ENCODE results near the gene ITGB3.
A peak's percentile ranks its signal among the peaks of the same experiment; 100 is the strongest.
"Not testable (repeated sequence)": the region's sequence is repeated elsewhere in the genome, so short reads cannot be mapped to it uniquely, and the experiment has no call there.

Gene ITGB3

DNA sequence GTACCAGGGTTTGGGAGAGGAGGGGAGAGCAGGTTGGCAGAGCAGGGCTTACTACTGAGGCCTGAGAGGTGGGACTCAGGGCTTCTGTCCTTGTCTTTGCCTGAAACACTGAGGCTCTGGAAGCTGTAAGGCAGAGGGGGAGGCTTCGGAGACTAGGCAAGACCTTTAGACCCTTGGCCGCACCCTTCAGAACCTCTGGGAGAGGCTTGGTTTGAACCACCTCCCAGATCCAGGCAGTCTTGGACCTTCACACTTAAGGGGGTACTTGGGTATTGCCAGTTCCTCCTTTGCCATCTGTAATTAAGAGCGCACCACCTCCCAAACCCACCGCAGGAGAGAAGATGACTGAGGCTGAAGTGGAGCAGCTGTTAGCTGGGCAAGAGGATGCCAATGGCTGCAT, 31.6 kb upstream of the ITGB3 start:
- no peak overlapping the region for H3K4ac ChIP-seq (ENCODE audit: low read length)
- no peak overlapping the region for H2AK5ac ChIP-seq (ENCODE audit: low read depth, low read length)
- H2BK15ac ChIP-seq (ENCODE audit: low read length) = peak overlapping the region; percentile 35
- peaks cover 4 to 10% of the 10 kb centered on the region in 2 donors for H3K9me3 ChIP-seq (replicated peaks in 1 of 2; ENCODE audit: control insufficient read depth in 2 of 2, insufficient read depth in 1 of 2, low read depth in 1 of 2, low read length in 2 of 2)
- no peak overlapping the region for H3K23ac ChIP-seq (ENCODE audit: low read depth, low read length, poor library complexity)
- H4K8ac ChIP-seq (ENCODE audit: low read depth, low read length) = no peak overlapping the region
- H2AFZ ChIP-seq (ENCODE audit: low read length) = no peak overlapping the region
- H2BK120ac ChIP-seq (ENCODE audit: low read depth, low read length) = no peak overlapping the region
- peak overlapping the region; percentile 65 for H3K18ac ChIP-seq (ENCODE audit: low read length)
- H3K14ac ChIP-seq (ENCODE audit: low read length) = no peak overlapping the region
- H3K4me2 ChIP-seq (ENCODE audit: insufficient read depth, low read length, poor library complexity, severe bottlenecking) = no peak overlapping the region
- no peak overlapping the region for H4K91ac ChIP-seq (ENCODE audit: low read depth, low read length, poor library complexity)
- H3K27me3 ChIP-seq (ENCODE audit: control insufficient read depth in 3 of 3, insufficient read depth in 3 of 3, low read depth in 1 of 3, low read length in 3 of 3) = peaks cover 0 to 3% (median 0%) of the 10 kb centered on the region in 3 experiments
- DNase-seq (ENCODE audit: low spot score) = no peak
- H3K27ac ChIP-seq (replicated peaks; ENCODE audit: low read length) = no peak overlapping the region
- no peaks in the 10 kb centered on the region for H3K79me1 ChIP-seq (ENCODE audit: low read depth, low read length)
- peaks cover 3 to 12% of the 10 kb centered on the region in 2 donors for H3K4me1 ChIP-seq (ENCODE audit: control insufficient read depth in 2 of 2, insufficient read depth in 1 of 2, low read depth in 1 of 2, low read length in 2 of 2)
- no CpG with 5 or more reads among the region's 4 CpGs for WGBS, 2 donors (ENCODE audit: extremely low coverage in 2 of 2, insufficient read length in 2 of 2, insufficient replicate concordance in 1 of 2)
- peak overlapping the region; percentile 12 for H3K9ac ChIP-seq (ENCODE audit: low read depth, low read length, poor library complexity)
- no peak overlapping the region for H2BK12ac ChIP-seq (ENCODE audit: low read length)
- H2BK5ac ChIP-seq (ENCODE audit: low read length) = no peak overlapping the region
- no peaks in the 10 kb centered on the region for H3K36me3 ChIP-seq (replicated peaks in 1 of 2; ENCODE audit: control insufficient read depth in 2 of 2, insufficient read depth in 2 of 2, low read length in 2 of 2)
- no peak overlapping the region for H3K4me3 ChIP-seq (ENCODE audit: low read length in 2 of 2)

DNA sequence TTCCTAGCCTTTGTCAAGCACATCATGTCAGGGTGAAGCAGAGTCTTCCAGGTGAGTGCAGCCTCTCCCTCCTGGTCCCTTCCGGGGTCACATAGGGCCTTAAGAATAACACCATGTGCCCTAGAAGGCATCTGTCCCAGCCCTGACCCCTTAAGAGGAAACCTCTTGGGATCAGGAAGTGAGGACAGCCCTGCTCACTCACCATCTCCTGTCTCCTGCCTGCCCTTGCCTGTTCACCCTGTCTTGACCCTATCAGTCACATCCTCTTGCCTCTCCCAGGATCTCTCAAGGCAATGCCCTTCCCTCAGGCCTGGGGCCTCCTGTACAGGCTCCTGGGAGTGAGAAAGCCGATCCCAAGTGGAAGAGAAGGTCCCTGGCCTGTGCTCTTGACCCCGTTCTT, 30.6 kb upstream of the ITGB3 start:
- Histone ChIP-seq H3K4me2 (ENCODE audit: insufficient read depth, low read length, poor library complexity, severe bottlenecking) (no peak overlapping the region), H3K9ac (ENCODE audit: low read depth, low read length, poor library complexity) (no peak overlapping the region), H2BK12ac (ENCODE audit: low read length) (no peak overlapping the region), H3K27ac (replicated peaks; ENCODE audit: low read length) (no peak overlapping the region), H2BK15ac (ENCODE audit: low read length) (no peak overlapping the region), H3K4me1 (ENCODE audit: control insufficient read depth in 2 of 2, insufficient read depth in 1 of 2, low read depth in 1 of 2, low read length in 2 of 2) (peaks cover 3 to 12% of the 10 kb centered on the region in 2 donors), H4K8ac (ENCODE audit: low read depth, low read length) (no peak overlapping the region), H4K91ac (ENCODE audit: low read depth, low read length, poor library complexity) (no peak overlapping the region), H3K4me3 (ENCODE audit: low read length in 2 of 2) (no peak overlapping the region), H3K18ac (ENCODE audit: low read length) (no peak overlapping the region), H3K36me3 (replicated peaks in 1 of 2; ENCODE audit: control insufficient read depth in 2 of 2, insufficient read depth in 2 of 2, low read length in 2 of 2) (no peaks in the 10 kb centered on the region), H3K9me3 (replicated peaks in 1 of 2; ENCODE audit: control insufficient read depth in 2 of 2, insufficient read depth in 1 of 2, low read depth in 1 of 2, low read length in 2 of 2) (peaks cover 4 to 10% of the 10 kb centered on the region in 2 donors), H2BK120ac (ENCODE audit: low read depth, low read length) (no peak overlapping the region), H3K23ac (ENCODE audit: low read depth, low read length, poor library complexity) (no peak overlapping the region), H2AK5ac (ENCODE audit: low read depth, low read length) (no peak overlapping the region), H3K4ac (ENCODE audit: low read length) (no peak overlapping the region), H3K14ac (ENCODE audit: low read length) (no peak overlapping the region), H3K79me1 (ENCODE audit: low read depth, low read length) (no peaks in the 10 kb centered on the region), H2AFZ (ENCODE audit: low read length) (no peak overlapping the region), H3K27me3 (ENCODE audit: control insufficient read depth in 3 of 3, insufficient read depth in 3 of 3, low read depth in 1 of 3, low read length in 3 of 3) (peaks cover 0 to 3% (median 0%) of the 10 kb centered on the region in 3 experiments), H2BK5ac (ENCODE audit: low read length) (no peak overlapping the region)
- DNase-seq (ENCODE audit: low spot score) = no peak
- no CpG with 5 or more reads among the region's 3 CpGs for WGBS, 2 donors (ENCODE audit: extremely low coverage in 2 of 2, insufficient read length in 2 of 2, insufficient replicate concordance in 1 of 2)

DNA sequence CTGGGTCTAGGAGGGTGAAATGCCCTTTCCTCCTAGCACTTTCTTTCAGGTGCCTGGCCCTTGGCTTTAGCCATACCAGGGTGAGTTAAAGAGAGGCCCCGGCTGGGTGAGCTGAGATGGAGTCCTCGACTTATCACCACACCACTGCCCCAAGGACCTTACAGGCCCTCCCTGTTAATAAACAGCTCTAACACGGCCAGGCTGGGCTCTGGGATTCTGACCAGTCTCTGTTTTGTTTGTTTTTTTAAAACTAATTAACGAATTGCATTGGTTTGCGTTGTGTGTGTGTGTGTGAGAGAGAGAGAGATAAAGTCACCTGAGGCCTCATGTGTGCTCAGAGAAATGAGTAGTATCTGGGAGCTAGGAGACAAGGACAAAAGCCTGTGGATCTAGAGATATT, 30.2 kb upstream of the ITGB3 start:
- no peak overlapping the region for H2BK12ac ChIP-seq (ENCODE audit: low read length)
- peaks cover 0 to 3% (median 0%) of the 10 kb centered on the region in 3 experiments for H3K27me3 ChIP-seq (ENCODE audit: control insufficient read depth in 3 of 3, insufficient read depth in 3 of 3, low read depth in 1 of 3, low read length in 3 of 3)
- H3K27ac ChIP-seq (replicated peaks; ENCODE audit: low read length) = no peak overlapping the region

DNA sequence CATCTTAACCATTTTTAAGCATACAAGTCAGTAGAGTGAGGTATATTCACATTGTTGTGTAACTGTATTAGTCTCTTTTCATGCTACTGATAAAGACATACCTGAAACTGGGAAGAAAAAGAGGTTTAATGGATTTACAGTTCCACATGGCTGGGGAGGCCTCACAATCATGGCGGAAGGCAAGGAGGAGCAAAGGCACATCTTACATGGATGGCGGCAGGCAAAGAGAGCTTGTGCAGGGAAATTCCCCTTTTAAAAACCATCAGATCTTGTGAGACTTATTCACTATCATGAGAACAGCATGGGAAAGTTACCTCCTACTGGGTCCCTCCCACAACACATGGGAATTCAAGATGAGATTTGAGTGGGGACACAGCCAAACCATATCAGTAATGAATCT, 29.6 kb upstream of the ITGB3 start:
- H3K27ac ChIP-seq (replicated peaks; ENCODE audit: low read length); H3K23ac ChIP-seq (ENCODE audit: low read depth, low read length, poor library complexity); H4K8ac ChIP-seq (ENCODE audit: low read depth, low read length); H2AK5ac ChIP-seq (ENCODE audit: low read depth, low read length); H3K4me3 ChIP-seq (ENCODE audit: low read length in 2 of 2); H3K27me3 ChIP-seq (ENCODE audit: control insufficient read depth in 3 of 3, insufficient read depth in 3 of 3, low read depth in 1 of 3, low read length in 3 of 3); H3K9ac ChIP-seq (ENCODE audit: low read depth, low read length, poor library complexity); H4K91ac ChIP-seq (ENCODE audit: low read depth, low read length, poor library complexity); H2BK12ac ChIP-seq (ENCODE audit: low read length); H2AFZ ChIP-seq (ENCODE audit: low read length); H2BK5ac ChIP-seq (ENCODE audit: low read length); H3K4me2 ChIP-seq (ENCODE audit: insufficient read depth, low read length, poor library complexity, severe bottlenecking); H3K14ac ChIP-seq (ENCODE audit: low read length); DNase-seq (ENCODE audit: low spot score); H2BK120ac ChIP-seq (ENCODE audit: low read depth, low read length); H3K4ac ChIP-seq (ENCODE audit: low read length); H3K18ac ChIP-seq (ENCODE audit: low read length); H3K36me3 ChIP-seq (replicated peaks in 1 of 2; ENCODE audit: control insufficient read depth in 2 of 2, insufficient read depth in 2 of 2, low read length in 2 of 2); H3K79me1 ChIP-seq (ENCODE audit: low read depth, low read length); H2BK15ac ChIP-seq (ENCODE audit: low read length): not testable (repeated sequence)
- H3K4me1 ChIP-seq (ENCODE audit: control insufficient read depth in 2 of 2, insufficient read depth in 1 of 2, low read depth in 1 of 2, low read length in 2 of 2) = peaks cover 3 to 12% of the 10 kb centered on the region in 2 donors
- peaks cover 4 to 10% of the 10 kb centered on the region in 2 donors for H3K9me3 ChIP-seq (replicated peaks in 1 of 2; ENCODE audit: control insufficient read depth in 2 of 2, insufficient read depth in 1 of 2, low read depth in 1 of 2, low read length in 2 of 2)
- WGBS, 2 donors (ENCODE audit: extremely low coverage in 2 of 2, insufficient read length in 2 of 2, insufficient replicate concordance in 1 of 2) = no CpG with 5 or more reads among the region's 2 CpGs

More for the DNA sequence above, 30.2 kb upstream of the ITGB3 start:
- Histone ChIP-seq H3K14ac (ENCODE audit: low read length) (no peak overlapping the region), H2BK120ac (ENCODE audit: low read depth, low read length) (no peak overlapping the region), H3K4ac (ENCODE audit: low read length) (no peak overlapping the region), H3K9ac (ENCODE audit: low read depth, low read length, poor library complexity) (no peak overlapping the region), H3K4me1 (ENCODE audit: control insufficient read depth in 2 of 2, insufficient read depth in 1 of 2, low read depth in 1 of 2, low read length in 2 of 2) (peaks cover 3 to 12% of the 10 kb centered on the region in 2 donors), H3K4me3 (ENCODE audit: low read length in 2 of 2) (no peak overlapping the region), H3K18ac (ENCODE audit: low read length) (no peak overlapping the region), H3K9me3 (replicated peaks in 1 of 2; ENCODE audit: control insufficient read depth in 2 of 2, insufficient read depth in 1 of 2, low read depth in 1 of 2, low read length in 2 of 2) (peaks cover 4 to 10% of the 10 kb centered on the region in 2 donors), H2BK15ac (ENCODE audit: low read length) (no peak overlapping the region), H2AFZ (ENCODE audit: low read length) (no peak overlapping the region), H2BK5ac (ENCODE audit: low read length) (no peak overlapping the region), H4K8ac (ENCODE audit: low read depth, low read length) (no peak overlapping the region), H3K4me2 (ENCODE audit: insufficient read depth, low read length, poor library complexity, severe bottlenecking) (no peak overlapping the region), H3K23ac (ENCODE audit: low read depth, low read length, poor library complexity) (no peak overlapping the region), H2AK5ac (ENCODE audit: low read depth, low read length) (no peak overlapping the region), H3K36me3 (replicated peaks in 1 of 2; ENCODE audit: control insufficient read depth in 2 of 2, insufficient read depth in 2 of 2, low read length in 2 of 2) (no peaks in the 10 kb centered on the region), H3K79me1 (ENCODE audit: low read depth, low read length) (no peaks in the 10 kb centered on the region), H4K91ac (ENCODE audit: low read depth, low read length, poor library complexity) (no peak overlapping the region)
- WGBS, 2 donors (ENCODE audit: extremely low coverage in 2 of 2, insufficient read length in 2 of 2, insufficient replicate concordance in 1 of 2) = 100% methylated on average over 2 of the region's 5 CpGs; no CpG with 5 or more reads in 1 of the 2 donors
- DNase-seq (ENCODE audit: low spot score) = no peak
